ENCODE data around the gene REEP3.
"Not testable (repeated sequence)": the region's sequence is repeated elsewhere in the genome, so short reads cannot be mapped to it uniquely, and the experiment has no call there.

REEP3 gene

GRCh38 chr10:63553473-63553872 is 32.3 kb downstream of the REEP3 start:
- DNase-seq: no peak

- peak; percentile 44 for DNase-seq
Measured at GRCh38 chr10:63554657-63555056, 33.5 kb downstream of the REEP3 start.

GRCh38 chr10:63555330-63555729 is 34.1 kb downstream of the REEP3 start:
- DNase-seq: no peak

- no peak for DNase-seq
Measured at GRCh38 chr10:63558132-63558784, 37.1 kb downstream of the REEP3 start.

GRCh38 chr10:63561341-63561740 is 40.1 kb downstream of the REEP3 start:
- DNase-seq: no peak

- no peak for DNase-seq
Measured at GRCh38 chr10:63562391-63562790, 41.2 kb downstream of the REEP3 start.

GRCh38 chr10:63562857-63563256 is 41.7 kb downstream of the REEP3 start:
- DNase-seq: no peak

- peak; percentile 20 for DNase-seq
Measured at GRCh38 chr10:63563623-63564022, 42.4 kb downstream of the REEP3 start.

- not testable (repeated sequence) for DNase-seq
Measured at GRCh38 chr10:63564731-63565130, 43.5 kb downstream of the REEP3 start.

GRCh38 chr10:63573068-63573697 is 52.0 kb downstream of the REEP3 start:
- peak; percentile 11 for DNase-seq

GRCh38 chr10:63574011-63574410 is 52.8 kb downstream of the REEP3 start:
- DNase-seq: no peak

- DNase-seq: no peak
Measured at GRCh38 chr10:63576501-63576900, 55.3 kb downstream of the REEP3 start.

GRCh38 chr10:63578501-63578900 is 57.3 kb downstream of the REEP3 start:
- no peak for DNase-seq

GRCh38 chr10:63579371-63580014 is 58.3 kb downstream of the REEP3 start:
- DNase-seq: no peak

GRCh38 chr10:63582690-63583089 is 61.5 kb downstream of the REEP3 start:
- no peak for DNase-seq

- no peak for DNase-seq
Measured at GRCh38 chr10:63583397-63583796, 62.2 kb downstream of the REEP3 start.

GRCh38 chr10:63583909-63584724 is 62.9 kb downstream of the REEP3 start:
- DNase-seq: no peak

GRCh38 chr10:63584725-63585035 is 63.5 kb downstream of the REEP3 start:
- no peak for DNase-seq

- no peak for DNase-seq
Measured at GRCh38 chr10:63585041-63585440, 63.8 kb downstream of the REEP3 start.

- DNase-seq: no peak
Measured at GRCh38 chr10:63586043-63586442, 64.8 kb downstream of the REEP3 start.

GRCh38 chr10:63587191-63587590 is 66.0 kb downstream of the REEP3 start:
- no peak for DNase-seq

- DNase-seq: no peak
Measured at GRCh38 chr10:63588436-63589167, 67.4 kb downstream of the REEP3 start.

All from CD4-positive, alpha-beta T cell treated with Interleukin-17A for 1 hour (primary cell).